NCI-H1436 (cell line): Measurements from ENCODE around the gene PLA2G5.
"Not testable (repeated sequence)": the region's sequence is repeated elsewhere in the genome, so short reads cannot be mapped to it uniquely, and the experiment has no call there.

Source experiments
- DNase-seq: peaks from one replicate; lab custom pipeline; 2025; lab: John Stamatoyannopoulos, UW

Gene PLA2G5

GRCh38 chr1:20069874-20070273, at the start of gene PLA2G5:
TSS of gene PLA2G5 (plus strand) at chr1:20070194. CDS start at chr1:20084831, 14,637 bp downstream.
- no peak for DNase-seq

- no peak for DNase-seq
Measured at GRCh38 chr1:20028125-20028524, 41.9 kb upstream of the PLA2G5 start.

- DNase-seq, result no peak
Measured at GRCh38 chr1:20028726-20029125, 41.3 kb upstream of the PLA2G5 start.

GRCh38 chr1:20029178-20029912, 40.6 kb upstream of the PLA2G5 start:
- DNase-seq, result no peak

- not testable (repeated sequence) for DNase-seq
Measured at GRCh38 chr1:20030436-20031151, 39.4 kb upstream of the PLA2G5 start.

- DNase-seq, result no peak
Measured at GRCh38 chr1:20031161-20031560, 38.8 kb upstream of the PLA2G5 start.

- DNase-seq, result no peak
Measured at GRCh38 chr1:20031836-20032235, 38.2 kb upstream of the PLA2G5 start.

GRCh38 chr1:20032425-20032824, 37.6 kb upstream of the PLA2G5 start:
- no peak for DNase-seq

- DNase-seq, result no peak
Measured at GRCh38 chr1:20033420-20033819, 36.6 kb upstream of the PLA2G5 start.

- DNase-seq, result no peak
Measured at GRCh38 chr1:20035114-20035513, 34.9 kb upstream of the PLA2G5 start.

- DNase-seq, result no peak
Measured at GRCh38 chr1:20037877-20038276, 32.1 kb upstream of the PLA2G5 start.

- DNase-seq, result no peak
Measured at GRCh38 chr1:20047096-20047495, 22.9 kb upstream of the PLA2G5 start.

GRCh38 chr1:20048563-20048962, 21.4 kb upstream of the PLA2G5 start:
- no peak for DNase-seq

- not testable (repeated sequence) for DNase-seq
Measured at GRCh38 chr1:20049056-20049798, 20.8 kb upstream of the PLA2G5 start.

- no peak for DNase-seq
Measured at GRCh38 chr1:20051218-20051829, 18.7 kb upstream of the PLA2G5 start.

GRCh38 chr1:20052386-20052785, 17.6 kb upstream of the PLA2G5 start:
- no peak for DNase-seq

- DNase-seq, result no peak
Measured at GRCh38 chr1:20057886-20058420, 12.0 kb upstream of the PLA2G5 start.

- no peak for DNase-seq
Measured at GRCh38 chr1:20058531-20058930, 11.5 kb upstream of the PLA2G5 start.

GRCh38 chr1:20059847-20060246, 10.1 kb upstream of the PLA2G5 start:
- DNase-seq, result no peak

- DNase-seq, result not testable (repeated sequence)
Measured at GRCh38 chr1:20060791-20061190, 9.2 kb upstream of the PLA2G5 start.

GRCh38 chr1:20061866-20062265, 8.1 kb upstream of the PLA2G5 start:
- DNase-seq, result no peak

GRCh38 chr1:20063861-20064292, 6.1 kb upstream of the PLA2G5 start:
- no peak for DNase-seq
